ENCODE data around the gene ZNF71.
A peak's percentile ranks its signal among the peaks of the same experiment; 100 is the strongest.
"Not testable (repeated sequence)": the region's sequence is repeated elsewhere in the genome, so short reads cannot be mapped to it uniquely, and the experiment has no call there.

ZNF71 gene

DNA sequence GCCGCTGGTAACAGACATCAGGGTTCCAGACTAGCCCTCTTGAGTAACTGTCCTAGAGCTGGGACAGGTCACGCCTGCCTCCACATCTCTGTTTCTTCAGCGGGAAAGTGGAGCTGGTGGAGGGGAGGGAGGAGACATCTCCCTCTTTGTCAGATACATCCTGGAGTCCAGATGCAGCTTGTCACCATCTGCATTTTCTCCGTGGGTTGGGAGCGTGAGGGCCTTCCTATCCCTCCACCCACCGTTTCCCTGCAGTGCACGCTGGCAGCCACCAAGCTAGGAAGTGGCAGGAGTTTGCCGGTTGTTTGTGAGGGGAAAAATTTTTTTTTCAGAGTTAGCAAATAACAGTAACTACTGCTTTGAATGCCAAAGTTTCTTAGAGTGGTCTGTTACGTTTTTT lies 27.9 kb downstream of the ZNF71 start:
- no peak for DNase-seq

DNA sequence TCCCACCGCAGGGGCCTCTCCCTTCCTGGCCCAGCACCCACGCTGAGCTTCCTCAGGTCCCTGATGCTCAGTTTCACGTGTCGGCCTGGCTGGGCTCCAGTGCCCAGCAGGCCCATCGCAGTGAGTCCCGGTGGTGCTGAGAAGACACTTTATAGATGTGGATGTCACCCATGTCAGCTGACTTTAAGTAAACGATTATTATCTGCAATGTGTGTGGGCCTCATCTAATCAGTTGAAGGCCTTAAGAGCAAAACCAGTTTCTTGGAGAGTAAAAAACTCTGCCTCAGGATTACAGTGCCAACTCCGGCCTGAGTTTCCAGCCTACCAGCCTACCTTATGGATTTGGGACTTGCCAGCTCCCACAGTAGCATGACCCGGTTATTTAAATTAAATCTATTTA lies 30.6 kb downstream of the ZNF71 start:
- no peak for DNase-seq

DNA sequence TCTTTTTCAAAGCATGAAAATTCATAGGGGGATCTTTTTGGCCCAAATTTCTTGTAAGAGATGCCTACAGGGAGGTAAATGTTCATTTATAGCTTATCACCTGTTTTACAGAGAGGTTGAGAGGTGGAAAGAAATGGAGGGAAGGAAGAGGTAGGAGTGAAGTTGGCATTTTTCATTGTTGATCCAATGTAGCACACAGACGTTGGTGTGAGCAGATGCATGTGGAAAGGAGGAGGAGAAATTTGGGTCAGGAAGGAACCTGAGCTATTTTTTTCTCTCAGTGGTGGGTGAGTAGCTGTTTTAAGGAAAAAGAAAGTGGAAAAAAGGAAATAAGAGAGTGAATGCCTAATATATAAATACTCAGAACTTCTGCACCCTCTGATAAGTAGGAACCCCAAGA lies 37.9 kb downstream of the ZNF71 start:
- DNase-seq = no peak

DNA sequence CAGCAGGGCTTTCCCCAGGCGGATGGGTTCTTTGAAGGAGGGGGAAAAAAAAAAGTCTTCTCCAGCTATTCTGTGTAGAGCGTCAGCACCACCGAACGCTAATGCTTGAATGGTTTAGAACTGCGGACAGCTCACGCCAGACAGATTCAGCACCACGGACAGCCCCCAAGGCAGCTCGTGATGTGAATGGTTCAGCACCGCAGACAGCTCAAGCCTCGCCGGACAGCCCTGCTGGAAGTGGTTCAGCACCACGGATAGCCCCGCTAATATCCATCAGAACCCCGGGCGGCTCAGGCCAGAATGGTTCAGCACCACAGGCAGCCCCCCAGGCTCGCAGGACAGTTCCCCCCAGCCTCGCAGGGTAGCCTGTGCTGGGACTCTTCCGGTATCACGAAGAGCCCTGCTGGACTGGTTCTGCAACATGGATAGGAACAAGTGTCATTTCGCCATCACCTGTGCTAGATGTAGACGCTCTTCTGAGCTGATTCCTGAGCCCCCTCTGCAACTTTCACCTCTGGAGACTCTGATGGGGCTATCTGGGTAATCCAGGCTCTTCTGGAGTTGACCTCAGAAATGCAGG lies 43.0 kb downstream of the ZNF71 start:
- DNase-seq = peak in 11 of 14 donors; percentile 7 to 68 (median 29)

DNA sequence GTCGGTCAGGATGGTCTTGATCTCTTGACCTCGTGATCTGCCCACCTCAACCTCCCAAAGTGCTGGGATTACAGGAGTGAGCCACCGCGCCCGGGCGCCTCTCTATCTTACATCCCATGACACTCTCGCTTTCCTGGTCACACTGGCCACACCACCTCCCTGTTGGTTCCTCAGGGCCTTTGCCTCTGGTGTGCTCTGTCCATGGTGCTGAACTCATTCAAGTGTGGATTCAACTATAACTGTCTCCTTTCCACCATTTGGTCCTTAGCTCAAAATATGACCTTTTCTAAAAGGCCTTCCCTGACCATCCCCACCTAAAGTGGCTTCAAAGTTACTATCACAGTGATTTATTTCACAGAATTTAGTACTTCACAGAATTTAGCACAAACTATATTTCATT lies 44.1 kb downstream of the ZNF71 start:
- no peak for DNase-seq

DNA sequence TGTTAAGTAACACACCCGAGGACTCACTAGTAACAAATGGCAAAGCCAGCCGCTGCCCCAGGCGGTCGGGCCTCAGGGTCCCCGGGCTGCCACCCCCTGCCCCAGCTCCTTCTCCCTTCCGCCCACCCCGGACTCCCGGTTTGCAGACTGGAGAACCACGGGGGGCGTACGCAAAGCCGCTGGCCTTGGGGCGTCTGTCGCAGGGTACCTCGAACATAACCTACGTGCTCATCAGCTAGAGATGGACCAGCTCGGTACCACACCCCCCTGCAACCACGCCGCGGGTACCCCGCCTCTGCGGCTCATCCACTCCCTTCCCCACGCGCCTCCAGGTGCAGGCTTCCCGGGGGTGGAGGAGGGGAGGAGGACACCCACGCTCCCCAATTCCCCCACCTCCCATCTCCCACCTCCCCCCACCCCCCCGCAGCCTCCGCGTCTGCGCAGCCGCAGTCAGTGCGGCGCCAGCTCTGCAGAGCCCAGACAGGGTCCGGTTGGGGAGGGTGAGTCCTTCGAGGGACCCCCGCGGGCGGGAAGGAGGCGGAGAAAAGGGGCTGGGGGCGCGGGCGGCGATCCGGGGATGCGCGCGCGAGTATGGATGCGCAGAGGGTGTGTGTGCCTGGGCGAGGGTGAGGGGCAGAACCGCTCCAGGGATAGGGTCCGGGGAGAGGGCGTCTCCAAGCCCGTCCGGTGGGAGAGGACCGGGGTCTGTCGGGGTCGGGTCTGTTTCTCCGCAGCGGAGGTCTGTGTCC lies 47.8 kb downstream of the ZNF71 start, which contains the start of gene SMIM17:
Gene SMIM17 (plus strand): TSS at position 449 of the 749 bp plus-strand sequence. CDS start 2,509 bp downstream, outside the sequence.
- DNase-seq = no peak

DNA sequence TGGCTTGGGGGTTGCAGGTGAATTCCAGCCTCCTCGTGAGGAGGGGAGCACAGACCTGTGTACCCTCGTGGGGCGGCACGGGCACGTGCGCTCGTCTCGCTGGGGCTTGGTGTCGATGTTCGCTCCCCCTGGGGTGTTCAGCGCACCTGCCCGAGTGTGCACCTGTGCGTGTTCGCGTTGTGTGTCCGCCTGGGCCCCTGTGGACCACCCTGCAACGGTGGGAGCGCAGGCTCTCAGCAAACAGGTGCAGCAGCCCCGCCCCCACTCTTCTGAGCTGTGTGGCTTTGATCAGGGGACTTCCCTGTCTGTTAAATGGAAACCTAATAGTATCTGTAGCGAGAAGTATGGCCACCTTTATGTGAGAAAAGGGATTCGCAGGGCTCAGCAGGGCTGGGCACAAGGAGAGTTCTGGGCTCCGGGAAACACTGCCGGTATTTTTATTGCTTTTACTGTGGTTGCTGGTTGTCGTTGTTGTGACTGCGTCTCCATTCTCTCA lies 48.4 kb downstream of the ZNF71 start:
- DNase-seq = no peak

DNA sequence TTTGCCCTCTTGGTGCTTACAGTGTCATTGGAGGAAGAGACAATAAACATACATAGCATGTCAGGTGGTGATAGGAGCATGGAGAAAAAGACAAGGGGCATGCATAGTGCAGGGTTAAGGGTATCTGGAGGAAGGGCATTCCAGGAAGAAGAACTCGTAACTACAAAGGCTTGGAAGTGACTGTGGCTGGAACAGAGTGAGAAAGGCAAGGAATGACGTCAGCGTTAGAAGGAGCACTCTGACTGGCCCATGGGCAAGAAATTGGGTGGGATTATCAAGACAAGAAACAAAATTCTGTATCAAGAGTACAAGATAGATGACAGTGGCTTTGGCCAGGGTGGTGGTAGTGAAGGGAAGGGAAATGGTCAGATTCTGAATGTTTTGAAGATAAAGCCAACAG lies 59.0 kb downstream of the ZNF71 start:
- no peak for DNase-seq

DNA sequence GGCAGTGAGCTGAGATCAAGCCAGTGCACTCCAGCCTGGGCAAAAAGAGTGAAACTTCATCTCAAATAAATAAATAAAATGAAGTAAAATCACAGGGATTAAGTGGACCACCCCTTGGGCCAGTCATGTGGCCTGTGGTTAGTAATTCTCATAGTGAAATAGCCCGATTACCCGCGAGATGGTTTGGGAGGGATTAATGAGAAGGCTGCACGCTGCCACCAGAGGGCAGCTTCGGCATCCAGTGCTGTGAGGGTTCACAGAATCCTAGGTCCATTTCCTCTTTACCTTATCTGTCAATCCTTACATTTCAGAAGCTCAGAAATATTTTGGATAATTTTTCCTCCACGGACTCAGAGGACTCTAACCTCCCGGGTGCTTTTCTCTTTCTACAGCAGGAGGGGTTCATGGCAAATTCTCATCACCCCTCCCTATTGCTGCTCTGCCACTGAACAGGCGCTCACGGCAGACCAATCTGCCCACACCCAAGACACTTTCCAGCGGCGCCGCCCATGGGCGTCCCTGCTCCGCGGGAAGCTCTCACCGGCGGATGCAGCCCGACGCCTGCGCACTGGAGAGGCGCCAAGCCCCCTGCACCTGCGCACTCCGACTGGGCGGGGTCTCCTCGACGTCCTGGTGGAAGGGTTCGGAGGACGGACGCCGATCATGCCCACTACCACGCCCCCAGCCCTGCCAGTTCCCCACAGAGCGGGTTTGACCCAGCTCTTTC lies 65.4 kb downstream of the ZNF71 start:
- DNase-seq = peak in 2 of 14 donors; percentile 2 to 12

DNA sequence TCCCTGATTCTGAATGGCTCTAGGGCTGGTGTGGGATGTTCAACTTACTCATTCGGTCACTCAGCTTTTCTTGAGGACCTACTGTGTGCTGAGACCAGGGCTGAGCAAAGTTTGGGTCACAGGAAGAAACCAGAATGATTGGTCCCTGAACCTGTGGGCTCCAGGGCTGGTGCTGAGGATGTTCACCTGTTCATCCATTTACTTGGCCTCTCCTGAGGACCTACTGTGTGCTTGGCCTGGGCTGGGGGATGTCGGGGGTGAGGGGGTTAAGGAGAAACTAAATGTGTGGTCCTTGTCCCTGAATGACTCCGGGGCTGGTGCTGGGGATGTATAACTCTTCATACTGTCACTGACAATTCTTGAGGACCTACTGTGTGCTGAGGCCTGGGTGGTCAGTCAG lies 66.1 kb downstream of the ZNF71 start:
- no peak for DNase-seq

DNA sequence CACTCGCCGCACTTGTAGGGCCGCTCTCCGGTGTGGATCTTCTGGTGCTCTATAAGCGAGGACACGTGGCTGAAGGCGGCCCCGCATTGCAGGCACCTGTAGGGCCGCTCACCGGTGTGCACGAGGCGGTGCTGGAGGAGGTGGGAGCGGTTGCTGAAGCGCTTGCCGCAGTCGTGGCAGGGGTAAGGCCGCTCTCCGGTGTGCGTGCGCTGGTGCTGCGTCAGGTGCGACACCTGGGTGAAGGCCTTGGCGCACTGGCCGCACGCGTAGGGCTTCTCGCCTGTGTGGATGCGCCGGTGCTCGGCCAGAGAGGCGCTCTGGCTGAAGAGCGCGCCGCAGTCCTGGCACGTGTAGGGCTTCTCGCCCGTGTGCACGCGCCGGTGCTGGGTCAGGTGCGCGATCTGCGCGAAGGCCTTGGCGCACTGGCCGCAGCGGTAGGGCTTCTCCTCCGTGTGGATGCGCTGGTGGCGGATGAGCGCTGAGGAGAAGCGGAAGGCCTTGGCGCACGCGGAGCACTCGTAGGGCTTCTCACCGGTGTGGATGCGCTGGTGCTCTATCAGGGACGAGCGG lies 68.9 kb downstream of the ZNF71 start:
- DNase-seq = no peak

DNA sequence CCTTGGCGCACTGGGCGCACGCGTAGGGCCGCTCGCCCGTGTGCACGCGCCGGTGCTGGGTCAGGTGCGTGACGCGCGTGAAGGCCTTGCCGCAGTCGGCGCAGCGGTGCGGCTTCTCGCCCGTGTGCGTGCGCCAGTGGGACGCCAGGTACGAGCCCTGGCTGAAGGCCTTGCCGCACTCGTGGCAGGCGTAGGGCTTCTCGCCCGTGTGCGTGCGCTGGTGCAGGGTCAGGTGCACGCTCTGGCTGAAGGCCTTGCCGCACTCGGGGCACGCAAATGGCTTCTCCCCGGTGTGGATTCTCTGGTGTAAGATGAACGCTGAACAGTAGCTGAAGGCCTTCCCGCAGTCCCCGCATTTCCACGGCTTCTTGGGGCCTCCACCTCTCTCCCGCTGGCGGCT lies 69.4 kb downstream of the ZNF71 start:
- no peak for DNase-seq

DNA sequence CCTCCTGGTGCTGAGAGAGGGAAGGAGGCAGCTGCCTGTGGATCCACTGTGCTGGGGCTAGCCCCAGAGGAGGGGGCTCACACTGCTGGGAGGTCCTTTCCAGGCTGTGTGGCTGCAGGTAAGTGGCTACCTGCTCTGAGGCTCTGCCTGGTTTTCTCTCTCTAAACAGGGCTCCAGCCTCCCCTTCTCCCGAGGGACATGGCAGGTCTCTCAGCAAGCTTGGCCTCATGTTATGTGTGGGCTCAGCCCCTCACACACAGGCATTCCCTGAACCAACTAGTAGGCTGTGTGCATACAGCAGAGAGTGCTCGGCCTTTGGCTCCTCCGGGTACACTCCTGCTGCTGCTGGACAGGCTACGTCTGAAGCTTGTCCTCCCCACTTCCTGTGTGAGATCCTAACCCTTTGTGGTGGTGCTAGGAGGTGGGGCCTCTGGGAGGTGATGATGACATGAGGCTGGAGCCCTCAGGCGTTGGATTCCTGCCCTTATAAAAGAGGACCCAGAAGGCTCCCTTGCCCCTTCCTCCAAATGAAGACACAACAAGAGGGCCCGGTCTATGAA lies 72.3 kb downstream of the ZNF71 start:
- DNase-seq = no peak

DNA sequence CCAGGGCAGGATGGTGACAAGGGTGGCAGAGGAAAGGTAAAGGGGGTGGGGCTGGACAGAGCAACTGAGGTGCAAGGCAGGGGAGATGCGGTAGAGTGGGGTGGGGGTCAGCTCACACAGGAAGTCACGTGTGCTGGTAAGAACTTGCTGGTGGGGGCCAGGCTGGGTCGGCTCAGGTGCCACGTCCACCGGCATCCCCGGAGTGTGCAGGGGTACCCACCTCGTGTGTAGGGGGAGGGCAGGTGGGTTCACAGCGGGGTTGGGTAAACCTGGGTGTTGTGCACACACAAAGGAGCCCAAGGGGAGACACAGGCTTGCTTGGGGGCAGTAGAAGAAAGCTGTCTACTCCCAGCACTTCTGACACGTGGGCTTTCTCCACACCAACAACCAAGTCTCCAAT lies 73.6 kb downstream of the ZNF71 start:
- no peak for DNase-seq

DNA sequence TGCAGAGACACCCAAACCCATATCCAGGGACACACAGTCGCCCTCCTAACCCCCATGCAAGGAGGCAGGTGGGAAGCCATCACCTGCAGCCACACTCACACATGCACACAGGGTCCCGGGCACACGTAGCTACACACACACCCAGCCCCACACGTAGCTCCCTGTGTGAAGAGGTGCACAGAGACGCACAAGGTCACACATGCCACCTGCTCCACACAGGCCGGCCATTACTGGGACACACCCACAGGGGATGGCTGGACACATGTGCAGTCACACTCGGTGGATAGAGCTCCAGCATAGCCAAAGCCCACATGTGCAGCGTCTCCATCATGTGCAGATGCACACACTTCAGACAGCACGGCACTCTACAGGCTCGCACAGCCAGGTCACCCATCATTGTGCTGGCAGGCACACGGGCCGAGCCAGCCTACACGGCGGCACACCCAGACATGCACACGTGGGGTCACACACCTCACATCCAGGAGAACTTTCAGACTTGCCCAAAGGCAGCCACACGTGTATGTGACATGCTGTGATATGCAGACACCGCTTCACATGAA lies 75.4 kb downstream of the ZNF71 start:
- no peak for DNase-seq

DNA sequence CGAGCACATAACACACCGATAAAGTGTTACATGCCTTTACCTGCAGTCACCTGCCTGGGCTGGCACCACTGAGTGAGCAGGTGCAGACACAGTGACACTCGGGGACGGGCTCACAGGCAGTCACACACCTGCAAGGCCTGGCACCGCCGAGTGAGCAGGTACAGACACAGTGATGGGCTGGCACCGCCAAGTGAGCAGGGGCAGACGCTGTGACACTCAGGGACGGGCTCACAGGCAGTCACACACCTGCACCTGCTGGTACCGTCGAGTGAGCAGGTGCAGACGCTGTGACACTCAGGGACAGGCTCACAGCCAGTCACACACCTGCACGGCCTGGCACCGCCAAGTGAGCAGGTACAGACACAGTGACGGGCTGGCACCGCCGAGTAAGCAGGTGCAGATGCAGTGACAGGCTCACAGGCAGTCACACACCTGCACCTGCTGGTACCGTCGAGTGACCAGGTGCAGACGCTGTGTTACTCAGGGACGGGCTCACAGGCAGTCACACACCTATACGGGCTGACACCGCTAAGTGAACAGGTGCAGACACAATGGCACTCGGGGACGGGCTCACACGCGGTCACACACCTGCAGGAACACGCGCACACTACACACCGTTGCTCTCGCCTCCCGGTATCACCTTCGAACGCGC lies 76.0 kb downstream of the ZNF71 start:
- DNase-seq = peak in 1 of 14 donors; percentile 2

DNA sequence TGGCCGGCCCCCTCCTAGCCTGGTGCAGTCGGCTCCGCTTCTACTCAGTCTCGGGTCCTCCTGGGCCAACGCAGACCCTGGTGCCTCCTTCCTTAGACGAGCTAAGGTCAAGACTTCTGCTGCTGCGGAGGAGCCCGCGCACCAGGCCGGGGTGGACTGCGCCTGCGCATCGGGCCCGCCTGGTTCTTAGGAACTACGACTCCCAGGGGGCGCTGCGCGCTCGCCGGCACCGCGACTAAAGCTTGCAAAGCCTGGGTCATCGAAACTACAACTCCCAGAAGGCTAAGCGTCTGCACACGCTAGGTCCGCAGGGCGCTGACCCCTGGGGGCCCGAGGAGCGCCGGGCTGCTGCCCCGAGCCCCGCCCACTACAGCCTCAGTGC lies 76.5 kb downstream of the ZNF71 start, which contains the start of gene ZNF835:
Gene ZNF835 (minus strand): TSS at position 145 of the 382 bp plus-strand sequence. CDS start 6,559 bp downstream, outside the sequence.
- peak; percentile 55 to 95 (median 88) for DNase-seq

DNA sequence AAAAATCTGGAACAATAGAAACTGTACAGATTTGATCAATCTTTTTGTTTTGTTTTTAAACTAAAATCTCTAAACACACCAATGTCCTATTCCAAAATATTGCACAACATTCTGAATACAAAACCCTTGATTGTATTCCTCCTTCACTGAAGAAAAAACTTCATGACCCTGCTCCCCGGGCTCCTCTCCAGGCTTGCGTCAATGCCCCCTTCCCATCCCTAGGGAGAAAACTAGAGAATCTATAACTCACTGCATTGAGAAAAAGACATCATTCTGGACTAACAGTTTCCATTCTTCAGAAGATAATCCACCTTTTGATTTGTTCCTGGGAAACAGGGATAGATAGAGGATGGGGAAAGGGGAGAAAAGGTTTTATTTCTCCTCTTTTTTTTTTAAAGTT lies 77.5 kb downstream of the ZNF71 start:
- not testable (repeated sequence) for DNase-seq
